ENCODE results near the gene USF2.

DNA sequence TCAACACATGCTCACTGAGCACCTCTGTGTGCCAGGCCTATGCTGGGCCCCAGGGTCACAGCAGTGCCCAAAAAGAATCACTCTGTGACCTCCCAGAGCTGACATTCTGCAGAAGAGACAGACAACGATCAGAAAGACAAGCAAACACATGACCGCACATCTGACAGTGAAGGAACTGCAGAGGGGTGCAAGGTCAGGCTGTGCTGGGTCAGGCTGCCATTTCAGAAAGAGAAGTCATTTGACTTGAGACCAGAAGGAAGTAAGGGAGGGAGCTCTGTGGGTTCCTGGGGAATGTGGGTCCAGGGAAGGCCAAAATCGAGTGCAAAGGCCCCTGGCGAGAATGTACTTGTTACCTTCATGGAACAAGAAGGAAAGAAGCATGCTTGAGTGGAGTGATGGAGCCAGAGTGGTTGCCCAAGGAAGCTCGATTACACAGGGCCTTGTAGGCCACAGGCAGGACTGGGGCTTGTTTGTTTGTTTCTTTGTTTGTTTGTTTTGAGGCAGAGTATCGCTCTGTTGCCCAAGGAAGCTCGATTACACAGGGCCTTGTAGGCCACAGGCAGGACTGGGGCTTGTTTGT lies 48.8 kb downstream of the USF2 start:
- TF ChIP-seq, protein P1, sequence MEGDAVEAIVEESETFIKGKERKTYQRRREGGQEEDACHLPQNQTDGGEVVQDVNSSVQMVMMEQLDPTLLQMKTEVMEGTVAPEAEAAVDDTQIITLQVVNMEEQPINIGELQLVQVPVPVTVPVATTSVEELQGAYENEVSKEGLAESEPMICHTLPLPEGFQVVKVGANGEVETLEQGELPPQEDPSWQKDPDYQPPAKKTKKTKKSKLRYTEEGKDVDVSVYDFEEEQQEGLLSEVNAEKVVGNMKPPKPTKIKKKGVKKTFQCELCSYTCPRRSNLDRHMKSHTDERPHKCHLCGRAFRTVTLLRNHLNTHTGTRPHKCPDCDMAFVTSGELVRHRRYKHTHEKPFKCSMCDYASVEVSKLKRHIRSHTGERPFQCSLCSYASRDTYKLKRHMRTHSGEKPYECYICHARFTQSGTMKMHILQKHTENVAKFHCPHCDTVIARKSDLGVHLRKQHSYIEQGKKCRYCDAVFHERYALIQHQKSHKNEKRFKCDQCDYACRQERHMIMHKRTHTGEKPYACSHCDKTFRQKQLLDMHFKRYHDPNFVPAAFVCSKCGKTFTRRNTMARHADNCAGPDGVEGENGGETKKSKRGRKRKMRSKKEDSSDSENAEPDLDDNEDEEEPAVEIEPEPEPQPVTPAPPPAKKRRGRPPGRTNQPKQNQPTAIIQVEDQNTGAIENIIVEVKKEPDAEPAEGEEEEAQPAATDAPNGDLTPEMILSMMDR (IDR thresholded peaks at IDR 0.05) = no peak
- TF ChIP-seq ELF1 (IDR thresholded peaks at IDR 0.05) (no peak), MAX (IDR thresholded peaks at IDR 0.05; ENCODE audit: low read depth) (no peak), MXI1 (IDR thresholded peaks at IDR 0.05; ENCODE audit: low read depth, low read length) (no peak), EP300 (IDR thresholded peaks at IDR 0.05; ENCODE audit: borderline replicate concordance in 1 of 2, low read depth in 1 of 2, low read length in 1 of 2) (no peak), CHD2 (IDR thresholded peaks at IDR 0.05; ENCODE audit: low read length, partially characterized antibody) (no peak), TAF1 (IDR thresholded peaks at IDR 0.05; ENCODE audit: borderline replicate concordance, low read depth, low read length) (no peak), POLR2AphosphoS5 (IDR thresholded peaks at IDR 0.05; ENCODE audit: low read depth, low read length) (no peak)
- TF ChIP-seq, protein P2, sequence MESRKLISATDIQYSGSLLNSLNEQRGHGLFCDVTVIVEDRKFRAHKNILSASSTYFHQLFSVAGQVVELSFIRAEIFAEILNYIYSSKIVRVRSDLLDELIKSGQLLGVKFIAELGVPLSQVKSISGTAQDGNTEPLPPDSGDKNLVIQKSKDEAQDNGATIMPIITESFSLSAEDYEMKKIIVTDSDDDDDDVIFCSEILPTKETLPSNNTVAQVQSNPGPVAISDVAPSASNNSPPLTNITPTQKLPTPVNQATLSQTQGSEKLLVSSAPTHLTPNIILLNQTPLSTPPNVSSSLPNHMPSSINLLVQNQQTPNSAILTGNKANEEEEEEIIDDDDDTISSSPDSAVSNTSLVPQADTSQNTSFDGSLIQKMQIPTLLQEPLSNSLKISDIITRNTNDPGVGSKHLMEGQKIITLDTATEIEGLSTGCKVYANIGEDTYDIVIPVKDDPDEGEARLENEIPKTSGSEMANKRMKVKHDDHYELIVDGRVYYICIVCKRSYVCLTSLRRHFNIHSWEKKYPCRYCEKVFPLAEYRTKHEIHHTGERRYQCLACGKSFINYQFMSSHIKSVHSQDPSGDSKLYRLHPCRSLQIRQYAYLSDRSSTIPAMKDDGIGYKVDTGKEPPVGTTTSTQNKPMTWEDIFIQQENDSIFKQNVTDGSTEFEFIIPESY (IDR thresholded peaks at IDR 0.05; ENCODE audit: borderline replicate concordance, low read depth) = no peak
